HG03060 (cell line): ENCODE measurements around the gene FHIT.
"Not testable (repeated sequence)": the region's sequence is repeated elsewhere in the genome, so short reads cannot be mapped to it uniquely, and the experiment has no call there.

Experiments used
- ATAC-seq: cut with Tn5 transposase; IDR thresholded peaks from one replicate; pipeline ENCODE4 v1.9.1; 2021; ENCODE audit warnings: low read depth, moderate number of reproducible peaks; ENCODE audit not compliant: unreplicated experiment

FHIT gene

DNA sequence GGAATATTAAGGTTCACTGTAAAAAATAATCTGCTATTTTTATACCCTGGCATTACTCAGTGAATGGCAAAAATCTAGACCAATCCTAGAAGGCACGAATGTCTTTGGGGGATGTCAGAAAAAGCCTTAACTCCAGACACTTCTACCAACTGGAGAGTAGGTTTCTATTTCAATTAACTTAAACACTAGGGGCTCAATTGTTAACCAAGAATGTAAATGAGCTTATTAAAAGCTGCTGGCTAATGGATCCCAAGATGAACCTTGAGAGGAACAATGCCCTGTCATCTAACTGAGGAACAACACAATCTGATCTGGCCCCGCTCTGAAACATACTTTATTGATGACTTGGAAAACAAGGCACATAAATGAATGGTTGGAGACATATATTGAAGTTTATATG lies 701.4 kb downstream of the FHIT start:
- no peak for ATAC-seq

DNA sequence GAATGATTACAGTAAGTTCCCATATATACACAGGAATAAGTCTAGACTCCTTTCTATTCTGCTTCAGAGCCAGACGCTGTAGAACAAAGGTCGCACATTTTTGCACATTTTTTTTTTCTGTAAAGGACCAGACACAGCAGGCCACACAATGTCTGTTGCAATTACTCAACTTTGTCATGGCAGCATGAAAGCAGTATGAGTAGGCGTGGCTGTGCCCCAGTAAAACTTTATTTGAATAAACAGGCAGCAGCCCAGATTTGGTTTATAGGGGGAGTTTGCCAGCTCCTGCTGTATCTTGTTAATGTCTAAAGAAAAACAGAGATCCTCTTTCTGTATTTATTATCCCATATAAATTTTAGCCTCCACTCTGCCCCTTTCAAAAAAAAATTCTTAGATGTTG lies 708.3 kb downstream of the FHIT start:
- no peak for ATAC-seq

DNA sequence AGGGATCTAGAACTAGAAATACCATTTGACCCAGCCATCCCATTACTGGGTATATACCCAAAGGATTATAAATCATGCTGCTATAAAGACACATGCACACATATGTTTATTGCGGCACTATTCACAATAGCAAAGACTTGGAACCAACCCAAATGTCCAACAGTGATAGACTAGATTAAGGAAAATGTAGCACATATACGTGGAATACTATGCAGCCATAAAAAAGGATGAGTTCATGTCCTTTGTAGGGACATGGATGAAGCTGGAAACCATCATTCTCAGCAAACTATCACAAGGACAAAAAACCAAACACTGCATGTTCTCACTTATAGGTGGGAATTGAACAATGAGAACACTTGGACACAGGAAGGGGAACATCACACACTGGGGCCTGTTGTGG lies 711.9 kb downstream of the FHIT start:
- not testable (repeated sequence) for ATAC-seq

DNA sequence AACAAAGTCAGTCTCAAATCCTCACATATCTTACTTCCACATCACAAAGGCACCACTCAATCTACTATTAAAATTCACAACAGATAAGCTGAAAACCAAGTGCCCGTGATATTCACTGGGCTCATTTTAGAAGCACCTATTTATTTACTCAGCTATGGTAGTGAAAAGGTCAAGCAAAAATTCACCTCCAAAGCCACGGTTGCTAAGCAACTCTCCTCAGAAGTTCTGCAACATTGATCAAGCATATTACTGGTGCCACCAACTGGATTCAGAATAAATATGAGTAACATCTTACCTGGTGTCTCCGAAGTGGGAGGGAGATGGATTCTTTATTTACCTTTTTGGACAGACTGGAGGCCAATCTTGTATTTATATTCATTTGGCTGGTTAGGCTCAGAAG lies 714.8 kb downstream of the FHIT start:
- ATAC-seq: peak; percentile 98

DNA sequence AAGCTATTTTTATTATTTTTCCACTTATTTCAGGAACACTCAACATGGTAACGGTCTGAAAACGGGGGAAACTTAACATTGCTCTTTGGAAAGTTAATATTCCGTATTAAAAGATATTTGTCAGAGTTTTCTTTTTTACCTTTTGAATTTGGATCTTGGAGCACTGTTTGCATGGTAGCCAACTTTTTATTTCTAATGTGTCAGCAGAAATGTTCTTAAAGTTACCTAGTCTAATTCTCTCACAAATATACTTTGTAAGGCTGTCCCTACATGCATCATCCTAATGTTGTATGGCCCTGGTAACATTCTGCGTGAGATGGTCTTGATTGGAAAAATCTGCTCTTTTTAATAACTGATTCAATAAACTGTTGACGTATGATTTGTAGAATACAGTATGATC lies 719.5 kb downstream of the FHIT start:
- no peak for ATAC-seq

DNA sequence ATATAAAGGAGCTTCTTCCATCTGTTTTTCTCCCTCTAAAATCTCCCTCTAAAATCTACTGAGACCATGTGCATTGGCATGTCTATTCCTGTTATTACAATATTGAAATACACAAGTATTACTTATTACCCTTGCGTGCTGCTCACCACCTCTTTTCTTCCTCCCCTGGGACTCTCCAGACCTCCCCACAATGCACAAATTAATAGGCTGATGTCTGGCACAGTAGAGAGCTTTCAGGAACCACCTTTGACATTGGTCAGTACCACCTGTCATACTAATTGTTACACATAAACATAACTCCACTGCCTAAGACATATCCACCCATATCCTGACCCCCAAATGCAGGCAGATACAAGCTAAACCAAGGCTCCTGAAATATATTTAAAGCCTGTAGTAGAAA lies 722.6 kb downstream of the FHIT start:
- ATAC-seq: peak; percentile 79

DNA sequence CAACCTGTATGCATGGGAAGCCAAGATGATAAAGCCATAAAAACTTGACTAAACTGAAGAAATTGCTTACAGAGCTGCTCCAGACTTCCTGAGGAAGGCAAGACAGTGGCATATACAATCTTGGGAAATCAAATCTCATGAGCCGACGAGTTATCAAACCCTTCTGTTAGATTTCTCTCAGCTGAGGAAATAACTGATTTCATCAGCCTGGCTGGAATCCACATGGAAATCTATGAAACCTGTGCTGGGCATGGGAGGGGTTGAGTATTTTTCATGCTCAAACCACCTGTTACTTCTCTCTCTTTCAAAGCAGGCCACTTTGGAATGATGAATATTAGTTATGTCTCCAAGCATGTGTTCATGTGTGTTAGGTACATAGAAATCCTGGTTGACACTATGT lies 727.7 kb downstream of the FHIT start:
- ATAC-seq: no peak

DNA sequence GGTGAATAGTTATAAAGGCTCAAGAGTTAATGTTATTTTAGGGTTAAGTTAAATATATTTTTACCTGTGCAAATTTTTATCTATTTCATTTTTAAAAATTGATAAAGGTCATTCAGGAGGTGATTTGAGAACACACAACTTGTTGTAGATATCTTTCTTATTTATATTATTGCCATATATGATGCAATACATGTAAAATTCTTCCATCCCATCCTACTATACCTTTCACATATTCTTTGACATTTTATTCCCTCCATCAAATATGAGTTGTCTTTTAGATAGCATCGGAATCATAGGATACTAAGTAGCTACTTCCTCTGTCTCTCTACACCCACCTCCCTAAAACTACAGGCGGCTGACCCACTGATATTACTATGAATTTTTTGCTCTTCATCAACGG lies 734.1 kb downstream of the FHIT start:
- no peak for ATAC-seq

DNA sequence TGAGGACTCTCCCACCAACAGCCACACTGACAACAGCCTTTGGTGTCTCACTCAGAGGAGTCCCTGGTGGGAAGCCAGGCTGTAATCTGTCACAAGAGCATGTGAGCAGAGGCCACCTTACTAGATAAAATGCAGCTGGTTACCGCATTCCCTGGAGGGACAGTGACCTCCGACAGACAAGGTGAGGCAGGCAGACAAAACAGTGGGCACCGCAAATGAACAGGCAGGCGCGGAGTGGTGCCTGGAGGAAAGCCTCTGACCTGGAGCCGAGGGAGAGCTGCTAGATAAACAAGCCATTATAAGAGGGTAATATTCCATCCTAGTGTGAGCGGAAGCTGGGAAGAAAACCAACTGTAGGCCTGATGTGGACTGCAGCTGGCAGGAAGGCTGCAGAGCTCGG lies 736.4 kb downstream of the FHIT start:
- ATAC-seq: no peak

DNA sequence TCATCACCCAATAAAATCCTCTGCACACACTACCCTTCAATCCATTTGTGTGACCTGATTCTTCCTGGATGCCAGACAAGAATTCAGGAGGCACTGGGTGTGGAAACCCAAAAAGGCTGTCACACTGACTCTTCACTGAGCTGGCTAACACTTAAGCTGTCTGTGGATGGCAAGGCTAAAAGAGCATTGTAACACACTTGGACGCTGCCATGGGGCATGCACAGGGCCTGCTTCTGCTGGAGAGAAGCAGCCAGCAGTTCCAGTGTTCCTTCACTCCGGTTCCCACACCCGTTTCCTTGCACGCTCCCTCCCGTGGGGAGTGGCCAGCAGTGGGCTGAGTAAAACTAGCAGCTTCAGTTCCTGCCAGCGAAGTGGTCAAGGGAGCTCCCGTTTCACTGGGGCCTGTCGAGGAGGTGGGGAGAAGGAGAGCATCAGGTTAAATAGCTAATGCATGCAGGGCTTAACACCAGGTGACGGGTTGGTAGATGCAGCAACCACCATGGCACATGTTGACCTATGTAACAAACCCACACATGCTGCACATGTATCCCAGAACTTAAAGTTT lies 737.1 kb downstream of the FHIT start:
- ATAC-seq: no peak

DNA sequence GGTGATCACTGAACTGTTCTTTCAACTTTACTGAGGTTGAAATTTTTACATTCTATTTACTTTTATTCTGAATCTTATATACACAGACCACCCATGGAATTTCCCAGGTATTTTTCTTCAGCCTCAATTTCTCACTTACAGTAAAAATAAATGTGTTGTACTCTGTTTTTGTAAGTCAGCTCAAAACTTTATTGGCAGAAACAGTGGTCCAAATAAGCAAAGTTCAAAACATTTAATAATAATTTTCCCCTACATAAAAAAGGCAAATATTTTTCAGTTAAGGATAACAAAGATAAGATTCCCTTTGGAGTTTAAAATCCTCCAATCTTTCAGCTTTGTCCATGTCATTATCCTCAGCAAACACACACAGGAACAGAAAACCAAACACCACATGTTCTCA lies 738.0 kb downstream of the FHIT start:
- ATAC-seq: no peak

DNA sequence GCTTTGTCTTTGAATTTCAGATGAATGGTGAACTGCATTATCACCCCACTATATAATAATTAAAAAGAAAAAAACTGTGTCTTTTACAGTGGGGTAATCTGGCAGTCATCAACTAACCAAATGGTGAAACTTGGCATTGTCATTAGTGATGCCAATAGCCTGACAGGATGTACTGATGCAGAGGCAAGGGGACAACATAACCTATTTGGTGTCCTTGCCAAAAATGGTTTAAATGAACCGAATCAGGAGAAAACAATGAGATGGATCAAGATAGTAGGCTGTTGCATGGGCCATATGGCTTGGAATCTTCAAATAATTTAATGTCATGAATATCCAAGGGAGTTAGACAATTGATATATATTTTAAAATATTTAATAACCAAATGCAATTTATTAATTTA lies 738.7 kb downstream of the FHIT start:
- no peak for ATAC-seq

DNA sequence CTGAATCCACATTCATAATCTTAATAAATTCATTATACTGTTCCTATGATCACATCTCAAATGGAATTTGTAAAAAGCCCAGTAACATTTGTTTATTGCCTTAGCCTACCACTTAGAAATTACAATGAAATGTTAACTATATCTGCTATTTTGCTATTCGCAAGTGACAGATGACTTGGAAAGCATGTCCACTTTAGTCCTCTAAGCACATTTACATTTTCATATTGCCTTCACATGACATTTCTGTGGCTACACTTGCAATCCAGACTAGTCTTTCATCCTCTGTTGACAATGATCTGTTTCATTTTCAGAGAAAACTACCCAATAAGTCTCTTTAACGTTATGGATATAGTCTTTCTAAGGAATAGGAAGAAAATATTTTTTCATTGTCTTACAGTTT lies 741.8 kb downstream of the FHIT start:
- ATAC-seq: no peak

DNA sequence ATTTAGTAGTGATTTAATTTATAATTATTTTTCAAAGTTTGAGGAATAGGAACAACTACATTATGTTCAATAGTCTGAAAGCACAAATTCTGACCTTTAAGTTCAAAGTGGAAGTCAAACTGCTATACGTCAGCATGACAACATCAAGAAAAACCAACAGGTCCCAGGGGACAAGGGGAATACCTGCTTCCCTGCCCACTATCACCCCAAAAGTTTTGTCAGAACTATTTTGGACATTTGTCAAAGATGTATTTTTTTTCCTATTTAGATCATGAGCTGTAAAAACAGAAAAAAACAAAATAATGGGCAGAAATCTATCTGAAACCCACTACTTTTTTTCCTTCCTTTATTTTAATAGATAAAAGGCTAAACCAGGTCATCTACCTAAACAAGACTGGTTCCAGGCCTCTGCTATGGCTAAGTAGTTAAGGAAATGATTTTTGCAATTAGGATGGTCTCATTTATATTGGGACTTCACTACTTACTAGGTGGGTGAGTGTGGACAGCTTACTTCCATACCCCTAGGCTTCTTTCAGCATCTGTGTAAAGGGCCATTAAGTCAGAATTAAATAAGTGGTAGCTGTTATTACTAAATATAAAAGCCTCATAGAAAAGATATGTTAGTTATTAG lies 746.3 kb downstream of the FHIT start:
- ATAC-seq: peak; percentile 60

DNA sequence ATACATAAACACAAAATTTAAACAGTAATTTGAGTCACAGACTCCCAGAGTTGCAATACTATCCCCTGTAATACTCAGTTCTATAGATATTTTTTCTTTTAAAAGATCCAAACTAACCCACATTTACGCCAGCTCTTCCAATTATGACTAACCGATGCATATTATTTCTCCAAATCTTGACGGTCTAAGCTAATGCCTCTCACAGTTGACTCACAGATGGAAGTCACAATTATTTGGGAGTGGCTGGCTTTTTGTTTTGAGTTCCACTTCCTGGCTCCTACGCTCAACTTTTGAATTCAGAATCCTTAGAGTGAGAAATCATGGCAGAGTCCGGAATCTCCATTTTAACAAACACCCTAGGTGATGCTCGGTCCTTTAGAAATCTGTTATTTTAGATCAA lies 749.9 kb downstream of the FHIT start:
- ATAC-seq: no peak

DNA sequence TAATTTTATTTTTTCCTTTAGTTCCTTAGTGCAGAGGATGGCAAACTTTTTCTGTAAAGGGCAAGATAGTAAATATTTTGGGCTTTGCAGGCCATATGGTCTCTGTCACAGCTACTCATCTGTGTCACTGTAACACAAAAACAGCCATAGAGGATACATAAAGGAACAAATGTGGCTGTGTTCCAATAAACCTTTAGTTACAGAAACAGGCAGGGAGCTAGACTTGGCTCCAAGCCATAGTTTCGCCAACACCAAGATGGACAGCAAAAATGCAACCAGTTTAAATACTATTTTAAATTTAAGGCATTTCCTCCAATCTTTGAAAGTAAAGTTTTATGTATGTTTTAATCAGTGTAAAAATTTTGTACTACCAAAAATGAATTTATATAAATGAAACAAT lies 753.4 kb downstream of the FHIT start:
- ATAC-seq: no peak

DNA sequence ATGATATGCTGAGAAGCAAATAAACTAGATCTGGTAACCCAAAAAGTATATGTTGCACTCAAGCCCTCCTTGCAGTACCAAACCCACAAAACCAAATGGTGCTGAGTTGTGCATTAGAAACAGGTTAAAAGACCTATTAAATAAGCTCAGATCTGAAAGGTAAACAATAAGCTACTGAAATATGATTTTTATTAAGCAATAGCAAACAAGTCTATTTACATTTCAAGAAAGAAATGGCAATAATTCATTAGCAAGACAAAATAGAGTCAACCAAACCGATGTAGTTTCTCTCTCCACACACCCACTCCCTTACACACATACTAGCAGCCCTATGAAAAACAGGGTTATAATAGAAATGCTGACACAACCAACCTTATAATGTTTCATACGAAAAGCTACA lies 760.3 kb downstream of the FHIT start:
- no peak for ATAC-seq

DNA sequence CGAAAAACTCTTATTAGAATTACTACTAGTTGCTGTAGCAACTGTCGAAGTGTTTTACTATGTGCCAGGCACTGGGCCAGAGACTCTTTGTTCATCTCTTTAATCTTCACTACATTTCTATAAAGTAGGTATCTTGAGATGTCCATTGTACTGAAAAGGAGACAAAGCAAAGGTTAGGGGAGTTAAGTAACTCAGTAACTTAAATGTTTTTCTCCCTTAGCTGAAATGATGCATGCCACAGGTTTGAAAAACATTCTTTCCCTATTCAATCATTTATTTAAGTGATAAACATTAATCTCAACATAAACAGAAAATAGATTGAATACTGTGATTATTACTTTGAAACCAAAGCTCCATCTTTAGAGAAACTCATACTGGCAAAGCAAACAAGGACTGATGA lies 776.2 kb downstream of the FHIT start:
- no peak for ATAC-seq

DNA sequence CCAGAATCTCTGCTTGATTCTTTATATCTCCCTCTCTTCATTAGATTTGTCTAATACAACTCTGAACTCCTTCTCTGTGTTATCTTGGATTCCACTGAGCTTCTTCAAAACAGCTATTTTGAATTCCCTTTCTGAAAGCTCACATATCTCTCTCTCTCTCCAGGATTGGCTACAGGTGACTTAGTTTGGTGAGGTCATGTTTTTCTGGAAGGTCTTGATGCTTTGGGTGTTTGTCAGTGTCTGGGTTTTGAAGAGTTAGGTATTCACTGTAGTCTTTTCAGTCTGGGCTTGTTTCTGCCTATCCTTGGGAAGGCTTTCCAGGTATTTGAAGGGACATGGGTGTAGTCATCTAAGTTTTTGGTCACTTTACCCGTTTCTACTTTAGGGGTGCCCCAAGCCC lies 781.8 kb downstream of the FHIT start:
- no peak for ATAC-seq

DNA sequence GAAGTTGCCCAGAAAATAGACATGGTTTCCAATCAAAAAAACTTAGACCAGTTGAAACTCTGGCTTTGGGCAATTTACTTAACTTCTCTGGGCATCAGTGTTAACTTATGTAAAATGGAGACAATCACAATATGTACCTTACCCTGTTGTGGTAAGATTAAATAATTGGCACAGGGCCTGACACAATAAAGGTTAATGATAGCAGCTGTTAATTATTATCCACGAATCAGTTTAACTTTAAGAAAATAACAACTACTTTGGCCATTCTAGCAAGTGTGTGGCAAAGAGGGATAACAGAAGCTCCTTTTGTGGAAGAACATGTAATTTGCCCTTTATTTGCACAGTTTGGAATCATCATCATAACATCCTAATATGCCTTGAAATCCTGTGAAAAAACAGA lies 787.6 kb downstream of the FHIT start:
- ATAC-seq: no peak

DNA sequence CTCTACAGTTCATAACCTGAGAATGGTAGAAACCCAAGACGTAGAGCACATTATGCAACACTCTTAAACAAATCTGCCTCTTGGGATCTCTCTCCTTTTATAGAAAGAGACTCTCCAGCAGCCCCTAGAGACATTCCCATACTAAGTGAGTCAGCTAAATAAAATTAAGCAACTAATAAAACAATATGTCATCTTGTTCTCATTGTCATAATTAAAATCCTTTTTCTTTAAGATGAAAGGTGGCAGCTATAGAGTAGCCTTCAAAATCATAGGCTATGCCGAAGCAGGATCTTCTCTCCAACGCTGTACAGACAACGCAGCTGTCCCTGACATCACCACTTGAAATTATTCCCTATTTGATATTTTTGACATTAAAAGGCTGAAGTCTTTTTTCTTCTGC lies 790.0 kb downstream of the FHIT start:
- ATAC-seq: no peak

DNA sequence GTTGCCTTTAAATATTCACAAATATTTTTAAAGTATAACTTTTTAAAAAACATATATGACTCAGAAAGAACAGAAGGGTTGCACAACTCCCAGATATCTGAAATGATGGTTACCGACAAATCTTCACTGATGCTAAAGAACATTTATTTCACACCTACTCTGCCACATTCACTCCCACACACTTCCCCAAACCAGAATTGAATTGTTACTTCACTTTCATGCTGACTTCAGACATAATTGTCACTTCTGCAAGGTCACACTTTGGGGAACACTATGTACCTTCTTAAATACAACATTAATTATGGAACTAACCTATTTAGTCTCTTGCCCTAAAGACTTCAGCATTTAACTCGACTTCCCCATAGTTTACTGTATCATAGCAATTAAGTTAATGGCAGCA lies 795.1 kb downstream of the FHIT start:
- no peak for ATAC-seq

DNA sequence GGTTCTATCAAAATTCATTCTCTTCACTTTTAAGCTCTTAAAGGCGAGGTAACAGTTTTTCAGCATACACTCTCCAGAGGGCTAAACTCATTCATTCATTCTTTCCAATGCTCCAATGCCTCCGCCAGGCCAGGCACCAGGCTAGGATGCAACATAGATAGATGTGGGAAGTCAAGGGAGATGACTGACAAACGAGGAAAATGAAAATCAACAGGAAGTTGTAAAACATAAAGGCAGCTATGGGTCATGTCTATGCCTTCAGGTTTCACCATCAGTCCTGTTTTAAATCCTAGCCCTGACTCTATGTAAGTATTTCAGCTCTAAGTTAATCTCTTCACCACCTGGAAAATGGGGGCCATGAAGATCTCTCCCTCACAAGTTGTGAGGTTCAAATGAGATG lies 797.9 kb downstream of the FHIT start:
- ATAC-seq: no peak
